SK-N-SH (cell line): ENCODE measurements around the gene UQCR11. TPM values are rescaled to one million over a fixed set of nuclear protein-coding genes. Genes with fewer than 3 reads are reported as not detected.

Experiments
- CTCF ChIA-PET: fragments of 300-600, 350-600 bp; formaldehyde crosslinking; extraction: SDS; loops from one replicate; lab custom pipeline; 2021; lab: Yijun Ruan, JAX
- POLR2A ChIA-PET: fragments of 350-600 bp; sonication (Branson Sonifier 250); formaldehyde crosslinking; extraction: SDS; loops from one replicate; lab custom pipeline; 2020; ENCODE audit warnings: antibody characterized with exemption, inconsistent platforms; lab: Yijun Ruan, JAX
- DNase-seq: peaks from one replicate; pipeline ENCODE4 v3.0.0; 2012
- H2AFZ ChIP-seq: fragments of 200-600 bp; sonication (generic); 2 replicates; pipeline ENCODE4 v1.8.1; 2016; ENCODE audit warnings: antibody characterized with exemption, mild to moderate bottlenecking, low read depth
- H3F3A ChIP-seq: fragments of 200-600 bp; sonication (generic); replicated peaks from 2 replicates; pipeline ENCODE3; 2016; ENCODE audit warnings: antibody characterized with exemption, mild to moderate bottlenecking; ENCODE audit not compliant: insufficient read depth
- H3K27ac ChIP-seq, 2 experiments: fragments of 200-500 bp in 1 of 2; fragments of 200-600 bp in 1 of 2; sonication (Bioruptor generic) in 1 of 2; sonication (generic), shearing (Covaris generic) in 1 of 2; 2 replicates each; pipeline versions ENCODE4 v1.5.1 to v1.6.1; 2014 to 2016; ENCODE audit warnings: low read depth in 2 of 2, inconsistent platforms in 1 of 2, low read length in 1 of 2, mild to moderate bottlenecking in 1 of 2, mixed read lengths in 1 of 2
- H3K27me3 ChIP-seq: fragments of 200-600 bp; sonication (generic), shearing (Covaris generic); 2 replicates; pipeline ENCODE4 v1.6.1; 2016; ENCODE audit warnings: mixed run types; ENCODE audit not compliant: insufficient read depth
- H3K36me3 ChIP-seq, 2 experiments: fragments of 200-500 bp in 1 of 2; fragments of 200-600 bp in 1 of 2; sonication (Bioruptor generic) in 1 of 2; sonication (generic) in 1 of 2; replicated peaks in 1 of 2; 2 replicates each; pipeline versions ENCODE3 to v1.5.1; 2014 to 2016; ENCODE audit warnings: low read length in 1 of 2, mild to moderate bottlenecking in 1 of 2; ENCODE audit not compliant: insufficient read depth in 2 of 2, control insufficient read depth in 1 of 2
- H3K4me1 ChIP-seq, 2 experiments: fragments of 200-500 bp in 1 of 2; fragments of 200-600 bp in 1 of 2; sonication (Bioruptor generic) in 1 of 2; sonication (generic), shearing (Covaris generic) in 1 of 2; 2 replicates each; pipeline versions ENCODE4 v1.5.1 to v1.6.1; 2014 to 2016; ENCODE audit warnings: low read depth in 1 of 2, low read length in 1 of 2, mixed run types in 1 of 2; ENCODE audit not compliant: insufficient read depth in 2 of 2, control insufficient read depth in 1 of 2
- H3K4me2 ChIP-seq: fragments of 200-600 bp; sonication (generic), shearing (Covaris generic); 2 replicates; pipeline ENCODE4 v1.6.1; 2017; ENCODE audit warnings: mixed run types
- H3K4me3 ChIP-seq, 2 experiments: fragments of 200-500 bp in 1 of 2; fragments of 200-600 bp in 1 of 2; sonication (Bioruptor generic) in 1 of 2; sonication (generic), shearing (Covaris generic) in 1 of 2; 2 replicates each; pipeline versions ENCODE4 v1.5.1 to v1.8.1; 2014 to 2016; ENCODE audit warnings: low read depth in 2 of 2, inconsistent platforms in 1 of 2, low read length in 1 of 2, mild to moderate bottlenecking in 1 of 2, mixed read lengths in 1 of 2, moderate library complexity in 1 of 2
- H3K79me2 ChIP-seq: fragments of 200-600 bp; sonication (generic); 2 replicates; pipeline ENCODE4 v1.8.1; 2017; ENCODE audit warnings: mild to moderate bottlenecking; ENCODE audit not compliant: insufficient read depth
- H3K9ac ChIP-seq: fragments of 200-600 bp; sonication (generic); 2 replicates; pipeline ENCODE4 v1.6.1; 2017; ENCODE audit warnings: mixed run types
- H3K9me2 ChIP-seq: fragments of 200-600 bp; sonication (generic); 2 replicates; pipeline ENCODE4 v1.6.1; 2017; ENCODE audit warnings: mixed run types
- H3K9me3 ChIP-seq: fragments of 200-600 bp; sonication (generic); 2 replicates; pipeline ENCODE4 v1.6.1; 2017; ENCODE audit warnings: mixed run types, mild to moderate bottlenecking, moderate library complexity
- H4K20me1 ChIP-seq: fragments of 200-600 bp; sonication (generic); 2 replicates; pipeline ENCODE4 v1.6.1; 2017; ENCODE audit warnings: mild to moderate bottlenecking, mixed run types; ENCODE audit not compliant: insufficient read depth
- FOXJ3 ChIP-seq: sonication (generic); formaldehyde crosslinking; IDR thresholded peaks from 2 replicates; pipeline ENCODE4 v1.5.1; 2020; ENCODE audit warnings: mild to moderate bottlenecking, missing genetic modification reagents
- IRF3 ChIP-seq: fragments of 150-350 bp; IDR thresholded peaks from 2 replicates; pipeline ENCODE4 v1.6.1; 2016; ENCODE audit warnings: mild to moderate bottlenecking, low read depth, low read length
- JUND ChIP-seq: IDR thresholded peaks from 2 replicates; pipeline ENCODE4 v1.4.0; 2012
- MEF2A ChIP-seq: IDR thresholded peaks from 2 replicates; pipeline ENCODE4 v1.4.0; 2012; ENCODE audit warnings: low read depth, borderline replicate concordance
- ZBTB33 ChIP-seq: IDR thresholded peaks from 2 replicates; pipeline ENCODE4 v1.4.0; 2012; ENCODE audit warnings: low read depth, borderline replicate concordance
- WGBS: methylation state at CpG from one replicate; pipeline ENCODE4 v1.1.6; 2017; ENCODE audit warnings: low lambda C conversion rate; 5-methylcytosine and 5-hydroxymethylcytosine counted together
- polyA plus RNA-seq, 3 experiments: library from polyadenylated mRNA; depleted of rRNA; stranded (reverse); fragments of >200 nt; gene quantifications; 2 replicates each; pipeline ENCODE4 v1.2.3, GENCODE V29; 2012
- TF ChIP-seq, protein P1 (sequence below): IDR thresholded peaks from 2 replicates; pipeline ENCODE4 v1.6.1; 2012; ENCODE audit warnings: mild to moderate bottlenecking, low read depth, low read length, moderate library complexity
- TF ChIP-seq, protein P2 (sequence below): IDR thresholded peaks from 2 replicates; pipeline ENCODE4; 2012

The UQCR11 gene
- polyA plus RNA-seq, 1 of the 3 experiments (the other 2 are of a cell fraction) = 372 TPM

- POLR2A ChIA-PET = interaction anchor here (1.3 kb wide), 1 partner anchor 10 kb away, joined by 3 read pairs; no protein-coding TSS in a partner anchor
- no peak overlapping the region for H3K27ac ChIP-seq
- WGBS = 96% methylated on average over 9 of the region's 30 CpGs
Measured at GRCh38 chr19:1576242-1577089, 28.8 kb downstream of the UQCR11 start.

More at GRCh38 chr19:1576242-1577089, 28.8 kb downstream of the UQCR11 start:
- DNase-seq = no peak
- Histone ChIP-seq H3K36me3 (peaks cover 3 to 26% of the 10 kb centered on the region in 2 experiments), H2AFZ (no peak overlapping the region), H3K27me3 (no peaks in the 10 kb centered on the region), H3K9me2 (no peaks in the 10 kb centered on the region), H4K20me1 (no peaks in the 10 kb centered on the region), H3K9ac (no peak overlapping the region), H3K4me2 (no peak overlapping the region), H3K4me1 (no peaks in the 10 kb centered on the region), H3K79me2 (no peaks in the 10 kb centered on the region; the same call in 1 of the 2 replicates), H3K4me3 (no peak overlapping the region), H3F3A (peaks cover 5% of the 10 kb centered on the region), H3K9me3 (no peaks in the 10 kb centered on the region)
- no peak for TF ChIP-seq IRF3
- no peak for TF ChIP-seq MEF2A
- TF ChIP-seq ZBTB33 = no peak
- no peak for TF ChIP-seq JUND
- TF ChIP-seq, protein P1, sequence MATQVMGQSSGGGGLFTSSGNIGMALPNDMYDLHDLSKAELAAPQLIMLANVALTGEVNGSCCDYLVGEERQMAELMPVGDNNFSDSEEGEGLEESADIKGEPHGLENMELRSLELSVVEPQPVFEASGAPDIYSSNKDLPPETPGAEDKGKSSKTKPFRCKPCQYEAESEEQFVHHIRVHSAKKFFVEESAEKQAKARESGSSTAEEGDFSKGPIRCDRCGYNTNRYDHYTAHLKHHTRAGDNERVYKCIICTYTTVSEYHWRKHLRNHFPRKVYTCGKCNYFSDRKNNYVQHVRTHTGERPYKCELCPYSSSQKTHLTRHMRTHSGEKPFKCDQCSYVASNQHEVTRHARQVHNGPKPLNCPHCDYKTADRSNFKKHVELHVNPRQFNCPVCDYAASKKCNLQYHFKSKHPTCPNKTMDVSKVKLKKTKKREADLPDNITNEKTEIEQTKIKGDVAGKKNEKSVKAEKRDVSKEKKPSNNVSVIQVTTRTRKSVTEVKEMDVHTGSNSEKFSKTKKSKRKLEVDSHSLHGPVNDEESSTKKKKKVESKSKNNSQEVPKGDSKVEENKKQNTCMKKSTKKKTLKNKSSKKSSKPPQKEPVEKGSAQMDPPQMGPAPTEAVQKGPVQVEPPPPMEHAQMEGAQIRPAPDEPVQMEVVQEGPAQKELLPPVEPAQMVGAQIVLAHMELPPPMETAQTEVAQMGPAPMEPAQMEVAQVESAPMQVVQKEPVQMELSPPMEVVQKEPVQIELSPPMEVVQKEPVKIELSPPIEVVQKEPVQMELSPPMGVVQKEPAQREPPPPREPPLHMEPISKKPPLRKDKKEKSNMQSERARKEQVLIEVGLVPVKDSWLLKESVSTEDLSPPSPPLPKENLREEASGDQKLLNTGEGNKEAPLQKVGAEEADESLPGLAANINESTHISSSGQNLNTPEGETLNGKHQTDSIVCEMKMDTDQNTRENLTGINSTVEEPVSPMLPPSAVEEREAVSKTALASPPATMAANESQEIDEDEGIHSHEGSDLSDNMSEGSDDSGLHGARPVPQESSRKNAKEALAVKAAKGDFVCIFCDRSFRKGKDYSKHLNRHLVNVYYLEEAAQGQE = no peak
- TF ChIP-seq FOXJ3 (CRISPR knock-in tag) = no peak
- TF ChIP-seq, protein P2, sequence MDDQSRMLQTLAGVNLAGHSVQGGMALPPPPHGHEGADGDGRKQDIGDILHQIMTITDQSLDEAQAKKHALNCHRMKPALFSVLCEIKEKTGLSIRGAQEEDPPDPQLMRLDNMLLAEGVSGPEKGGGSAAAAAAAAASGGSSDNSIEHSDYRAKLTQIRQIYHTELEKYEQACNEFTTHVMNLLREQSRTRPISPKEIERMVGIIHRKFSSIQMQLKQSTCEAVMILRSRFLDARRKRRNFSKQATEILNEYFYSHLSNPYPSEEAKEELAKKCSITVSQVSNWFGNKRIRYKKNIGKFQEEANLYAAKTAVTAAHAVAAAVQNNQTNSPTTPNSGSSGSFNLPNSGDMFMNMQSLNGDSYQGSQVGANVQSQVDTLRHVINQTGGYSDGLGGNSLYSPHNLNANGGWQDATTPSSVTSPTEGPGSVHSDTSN = no peak
- CTCF ChIA-PET = interaction anchor here (1.1 to 3.4 kb wide), 3 partner anchors 9 to 31 kb away, joined by 3 to 18 read pairs (median 4); partner anchors contain the start of gene MEX3D
